SK-N-SH treated with all-trans-retinoic acid at 6 μM for 48 hours (cell line): Measurements from ENCODE around the gene CD200R1.

Source experiments
- PATZ1 ChIP-seq: fragments of 250-450 bp; sonication (Bioruptor Pico); IDR thresholded peaks from 2 replicates; pipeline ENCODE4 v1.8.0; 2020; ENCODE audit warnings: mild to moderate bottlenecking, moderate library complexity, borderline replicate concordance
- RARB ChIP-seq: fragments of 250-450 bp; sonication (Bioruptor Pico); IDR thresholded peaks from 2 replicates; pipeline ENCODE4 v1.8.0; 2021; ENCODE audit warnings: mild to moderate bottlenecking, moderate library complexity
- ZFP3 ChIP-seq: fragments of 250-450 bp; sonication (Bioruptor Pico); IDR thresholded peaks from 2 replicates; pipeline ENCODE4 v1.5.0; 2020; ENCODE audit warnings: mild to moderate bottlenecking, moderate library complexity

GRCh38 chr3:112982710-112983109 lies 7.8 kb upstream of the CD200R1 start:
- TF ChIP-seq ZFP3 = no peak
- no peak for TF ChIP-seq RARB (CRISPR knock-in tag)
- no peak for TF ChIP-seq PATZ1 (CRISPR knock-in tag)
